ENCODE results near the gene POLR1A.

The POLR1A gene

GRCh38 chr2:86001326-86001725, 104.4 kb downstream of the POLR1A start (continued):
- TF ChIP-seq TOX (CRISPR knock-in tag; IDR thresholded peaks at IDR 0.05; ENCODE audit: borderline replicate concordance) = no peak
- TF ChIP-seq GLIS3 (CRISPR knock-in tag; IDR thresholded peaks at IDR 0.05) = no peak
- no peak for TF ChIP-seq TCF4 (CRISPR knock-in tag; IDR thresholded peaks at IDR 0.05; ENCODE audit: borderline replicate concordance)
- TF ChIP-seq ZNF70 (CRISPR knock-in tag; IDR thresholded peaks at IDR 0.05) = no peak
- TF ChIP-seq PATZ1 (CRISPR knock-in tag; IDR thresholded peaks at IDR 0.05; ENCODE audit: borderline replicate concordance) = no peak
- TF ChIP-seq OSR1 (CRISPR knock-in tag; IDR thresholded peaks at IDR 0.05) = no peak

GRCh38 chr2:86000938-86001312, 104.8 kb downstream of the POLR1A start:
- TF ChIP-seq TOX (CRISPR knock-in tag; IDR thresholded peaks at IDR 0.05; ENCODE audit: borderline replicate concordance) (no peak), GLIS3 (CRISPR knock-in tag; IDR thresholded peaks at IDR 0.05) (no peak), POU6F1 (CRISPR knock-in tag; IDR thresholded peaks at IDR 0.05; ENCODE audit: borderline replicate concordance, low read depth) (no peak), ZFP30 (CRISPR knock-in tag; IDR thresholded peaks at IDR 0.05) (no peak), CREB5 (CRISPR knock-in tag; IDR thresholded peaks at IDR 0.05; ENCODE audit: low read depth) (no peak), CSDC2 (CRISPR knock-in tag; IDR thresholded peaks at IDR 0.05) (no peak), SNAI2 (CRISPR knock-in tag; IDR thresholded peaks at IDR 0.05) (no peak), PPARA (CRISPR knock-in tag; IDR thresholded peaks at IDR 0.05; ENCODE audit: borderline replicate concordance) (no peak), BACH2 (CRISPR knock-in tag; IDR thresholded peaks at IDR 0.05; ENCODE audit: borderline replicate concordance) (no peak), RARB (CRISPR knock-in tag; IDR thresholded peaks at IDR 0.05) (no peak)
- ATAC-seq = no peak

- no peak for TF ChIP-seq TOX (CRISPR knock-in tag; IDR thresholded peaks at IDR 0.05; ENCODE audit: borderline replicate concordance)
- TF ChIP-seq POU6F1 (CRISPR knock-in tag; IDR thresholded peaks at IDR 0.05; ENCODE audit: borderline replicate concordance, low read depth) = no peak
- TF ChIP-seq CSDC2 (CRISPR knock-in tag; IDR thresholded peaks at IDR 0.05) = no peak
- no peak for TF ChIP-seq ZNF565 (CRISPR knock-in tag; conservative IDR thresholded peaks at IDR 0.05; ENCODE audit: low read depth)
- TF ChIP-seq BACH2 (CRISPR knock-in tag; IDR thresholded peaks at IDR 0.05; ENCODE audit: borderline replicate concordance) = no peak
- TF ChIP-seq ZFP3 (CRISPR knock-in tag; IDR thresholded peaks at IDR 0.05) = no peak
- no peak for TF ChIP-seq CSRNP3 (CRISPR knock-in tag; IDR thresholded peaks at IDR 0.05)
- TF ChIP-seq ARNTL (CRISPR knock-in tag; IDR thresholded peaks at IDR 0.05; ENCODE audit: borderline replicate concordance, low read depth) = no peak
- no peak for TF ChIP-seq TCF4 (CRISPR knock-in tag; IDR thresholded peaks at IDR 0.05; ENCODE audit: borderline replicate concordance)
- no peak for TF ChIP-seq ZNF70 (CRISPR knock-in tag; IDR thresholded peaks at IDR 0.05)
- no peak for TF ChIP-seq OSR1 (CRISPR knock-in tag; IDR thresholded peaks at IDR 0.05)
- no peak for TF ChIP-seq ZFP30 (CRISPR knock-in tag; IDR thresholded peaks at IDR 0.05)
- TF ChIP-seq GLIS3 (CRISPR knock-in tag; IDR thresholded peaks at IDR 0.05) = no peak
- TF ChIP-seq TSHZ2 (CRISPR knock-in tag; IDR thresholded peaks at IDR 0.05) = no peak
- no peak for TF ChIP-seq PPARA (CRISPR knock-in tag; IDR thresholded peaks at IDR 0.05; ENCODE audit: borderline replicate concordance)
- TF ChIP-seq RARB (CRISPR knock-in tag; IDR thresholded peaks at IDR 0.05) = no peak
- no peak for TF ChIP-seq SNAI2 (CRISPR knock-in tag; IDR thresholded peaks at IDR 0.05)
- TF ChIP-seq ZC3H10 (CRISPR knock-in tag; IDR thresholded peaks at IDR 0.05) = no peak
- no peak for TF ChIP-seq CREB5 (CRISPR knock-in tag; IDR thresholded peaks at IDR 0.05; ENCODE audit: low read depth)
- no peak for ATAC-seq
Observed at GRCh38 chr2:86000131-86000937, 105.4 kb downstream of the POLR1A start.

All from SK-N-SH treated with all-trans-retinoic acid at 6 μM for 48 hours (cell line).